ENCODE results near the gene PCYOX1L. TPM values are rescaled to one million over a fixed set of nuclear protein-coding genes. Genes with fewer than 3 reads are reported as not detected.

PCYOX1L gene
- total and polyA plus RNA-seq, 2 of the 8 experiments (the other 6 are each of a cell fraction or from before 2014, with no cell fraction given) = 6.8 to 17.2 TPM

GRCh38 chr5:149366169-149366729 is 8.4 kb downstream of the PCYOX1L start:
- no peak overlapping the region for H2AK5ac ChIP-seq (ENCODE audit: low read depth, low read length)
- 88% methylated on average over 1 of the region's 1 CpG; no CpG with 5 or more reads in 1 of the 2 experiments for WGBS, 2 experiments (ENCODE audit: extremely low coverage in 1 of 2, insufficient coverage in 1 of 2, insufficient read length in 1 of 2, insufficient replicate concordance in 2 of 2, low coverage in 1 of 2, low lambda C conversion rate in 2 of 2, missing lambda C conversion rate in 1 of 2)
- H3K79me2 ChIP-seq (ENCODE audit: control insufficient read depth in 1 of 2, insufficient read depth in 2 of 2, low read length in 2 of 2) = no peaks in the 10 kb centered on the region
- no peak overlapping the region for H3K4me2 ChIP-seq (ENCODE audit: insufficient read depth in 1 of 2, low read depth in 2 of 2, low read length in 2 of 2)
- CTCF ChIA-PET (ENCODE audit: partially characterized antibody) = interaction anchor here (0.6 to 46.1 kb wide), 28 partner anchors 9 to 409 kb away, joined by 3 to 1310 read pairs (median 6); partner anchors contain the start of genes GRPEL2, IL17B and PCYOX1L
- peaks cover 0 to 3% of the 10 kb centered on the region in 2 experiments for H4K20me1 ChIP-seq (replicated peaks in 1 of 2; ENCODE audit: control insufficient read depth in 1 of 2, insufficient read depth in 2 of 2, low read length in 2 of 2)
- H3K9ac ChIP-seq (replicated peaks in 1 of 4; ENCODE audit: extremely low read depth in 1 of 4, low read depth in 3 of 4, low read length in 3 of 4) = no peak overlapping the region
- FAIRE-seq (no peak), DNase-seq (ENCODE audit: low read depth in 1 of 2, low spot score in 2 of 2) (no peak)
- no peak overlapping the region for H2AFZ ChIP-seq (ENCODE audit: low read length)
- H3K23me2 ChIP-seq (ENCODE audit: low read depth, low read length) = no peaks in the 10 kb centered on the region
- no peak overlapping the region for H3K23ac ChIP-seq (ENCODE audit: insufficient read length)
- H3K18ac ChIP-seq (ENCODE audit: extremely low read depth, low read length) = no peak overlapping the region
- no peak overlapping the region for H4K91ac ChIP-seq (replicated peaks; ENCODE audit: insufficient read length, low read length)
- TF ChIP-seq ASH2L (IDR thresholded peaks at IDR 0.05; ENCODE audit: low read length) (no peak), JUN (IDR thresholded peaks at IDR 0.05; ENCODE audit: low read depth, low read length) (no peak), EZH2 (IDR thresholded peaks at IDR 0.05; ENCODE audit: low read depth, low read length, severe bottlenecking) (no peak), HDAC6 (IDR thresholded peaks at IDR 0.05; ENCODE audit: low read depth, low read length) (no peak), POLR2A (IDR thresholded peaks at IDR 0.05; ENCODE audit: control extremely low read depth in 1 of 2, low read depth in 2 of 2, low read length in 2 of 2) (no peak)
- no peaks in the 10 kb centered on the region; a peak in 1 of 8 replicates for H3K36me3 ChIP-seq (ENCODE audit: control insufficient read depth in 2 of 4, insufficient read depth in 4 of 4, low read length in 3 of 4)
- H2BK5ac ChIP-seq (ENCODE audit: low read depth, low read length) = no peak overlapping the region
- H3K56ac ChIP-seq (replicated peaks; ENCODE audit: insufficient read length, low read depth, low read length) = no peak overlapping the region
- POLR2A ChIA-PET (ENCODE audit: partially characterized antibody) = interaction anchor here (1.1 to 1.7 kb wide), 2 partner anchors 10 to 58 kb away, joined by 4 read pairs; no protein-coding TSS in a partner anchor
- H3K27ac ChIP-seq (ENCODE audit: low read depth, low read length) = no peak overlapping the region
- H3K27me3 ChIP-seq (replicated peaks in 1 of 4; ENCODE audit: control insufficient read depth in 3 of 4, extremely low read depth in 1 of 4, insufficient read depth in 3 of 4, low read length in 3 of 4) = no peaks in the 10 kb centered on the region
- H2BK20ac ChIP-seq (ENCODE audit: low read length) = no peak overlapping the region
- no peak overlapping the region for H3K4ac ChIP-seq (replicated peaks; ENCODE audit: insufficient read length, low read depth, low read length)
- no peak overlapping the region for H2BK15ac ChIP-seq (ENCODE audit: low read length)
- H3K4me1 ChIP-seq (replicated peaks in 1 of 4; ENCODE audit: control insufficient read depth in 3 of 4, insufficient read depth in 4 of 4, low read length in 3 of 4) = peaks cover 0 to 3% (median 1%) of the 10 kb centered on the region in 4 experiments; a peak in 3 of 7 replicates
- H3K9me3 ChIP-seq (ENCODE audit: insufficient read depth in 2 of 2, low read depth in 1 of 2, low read length in 1 of 2) = no peaks in the 10 kb centered on the region
- no peak overlapping the region for H3K4me3 ChIP-seq (ENCODE audit: extremely low read depth in 1 of 4, insufficient read depth in 2 of 4, low read depth in 3 of 4, low read length in 4 of 4)
- H4K8ac ChIP-seq (ENCODE audit: extremely low read depth, insufficient read depth, low read length) = no peak overlapping the region; the same call in 1 of the 2 replicates
- no peaks in the 10 kb centered on the region for H3K79me1 ChIP-seq (ENCODE audit: low read depth, low read length)
- no peak overlapping the region for H2BK12ac ChIP-seq (ENCODE audit: low read depth, low read length)
- no peak overlapping the region for H4K5ac ChIP-seq (ENCODE audit: insufficient read length, low read depth, low read length)
- no peak overlapping the region for H3K14ac ChIP-seq (ENCODE audit: insufficient read length)
- no peak overlapping the region for H2BK120ac ChIP-seq (replicated peaks; ENCODE audit: low read depth, low read length)
